GM12878 (cell line): ENCODE data around the gene MAD1L1. TPM values are rescaled to one million over a fixed set of nuclear protein-coding genes. Genes with fewer than 3 reads are reported as not detected.

Experiments
- ATAC-seq: fragments of 200-7000 bp; cut with Tn5 transposase; 3 replicates; pipeline ENCODE4 v1.9.1; 2020; ENCODE audit warnings: mild to moderate bottlenecking, moderate library complexity
- BruUV-seq: library from RNA; stranded (reverse); fragments of 400-500 nt; replicated peaks from 2 replicates; lab custom pipeline; 2021; lab: Mats Ljungman, UMichigan
- CTCF ChIA-PET: fragments of 300-600 bp; sonication (Branson Sonifier 250); formaldehyde crosslinking; extraction: SDS; loops from one replicate; lab custom pipeline; 2021; ENCODE audit warnings: inconsistent platforms; lab: Yijun Ruan, JAX
- POLR2A ChIA-PET: fragments of 350-600 bp; formaldehyde crosslinking; extraction: SDS; loops from one replicate; lab custom pipeline; 2021; ENCODE audit warnings: inconsistent platforms; lab: Charles Lee
- RAD21 ChIA-PET: fragments of 300-600 bp; sonication (Branson Sonifier 250); formaldehyde crosslinking; loops from one replicate; lab custom pipeline; 2023; ENCODE audit warnings: antibody characterized with exemption; ENCODE audit not compliant: unreplicated experiment; lab: Charles Lee
- SMC1A ChIA-PET: fragments of 300-600 bp; sonication (Branson Sonifier 250); formaldehyde crosslinking; loops from one replicate; lab custom pipeline; 2023; ENCODE audit not compliant: unreplicated experiment, uncharacterized antibody; lab: Charles Lee
- DNase-seq: peaks from one replicate; pipeline ENCODE4 v3.0.0-alpha.2; 2011; ENCODE audit warnings: low read depth, low spot score
- FAIRE-seq: peaks from 3 replicates; lab custom pipeline; 2011; peaks lifted over from hg19 to GRCh38; lab: Jason Lieb, UNC
- H2AFZ ChIP-seq: 2 replicates; pipeline ENCODE4 v1.6.0; 2011; ENCODE audit warnings: low read depth, low read length, control low read depth; ENCODE audit not compliant: control insufficient read depth
- H3K27ac ChIP-seq: 2 replicates; pipeline ENCODE4 v1.5.1; 2011; ENCODE audit warnings: control low read depth; ENCODE audit not compliant: control insufficient read depth, insufficient read depth
- H3K27me3 ChIP-seq, 2 experiments: replicated peaks in 1 of 2; 2 replicates each; pipeline versions ENCODE4 v1.6.0 to v1.6.1; 2011; ENCODE audit warnings: low read length in 1 of 2; ENCODE audit not compliant: control insufficient read depth in 2 of 2, insufficient read depth in 2 of 2
- H3K36me3 ChIP-seq, 2 experiments: 2 replicates each; pipeline ENCODE4 v1.5.1; 2011; ENCODE audit warnings: low read length in 1 of 2; ENCODE audit not compliant: control insufficient read depth in 2 of 2, insufficient read depth in 2 of 2
- H3K4me1 ChIP-seq: 2 replicates; pipeline ENCODE4 v1.6.1; 2011; ENCODE audit warnings: mild to moderate bottlenecking, low read length, moderate library complexity, mixed read lengths; ENCODE audit not compliant: control insufficient read depth, insufficient read depth
- H3K4me2 ChIP-seq: 2 replicates; pipeline ENCODE4 v1.6.0; 2011; ENCODE audit warnings: control low read depth; ENCODE audit not compliant: control insufficient read depth, insufficient read depth
- H3K4me3 ChIP-seq: fragments of 200-600 bp; sonication (generic); 2 replicates; pipeline ENCODE4 v1.5.1; 2016
- H3K79me2 ChIP-seq: 2 replicates; pipeline ENCODE4 v1.6.0; 2011; ENCODE audit warnings: low read length; ENCODE audit not compliant: control insufficient read depth, insufficient read depth
- H3K9ac ChIP-seq: 2 replicates; pipeline ENCODE4 v1.8.0; 2011; ENCODE audit warnings: low read length, control low read depth, mixed read lengths; ENCODE audit not compliant: control insufficient read depth, insufficient read depth
- H3K9me3 ChIP-seq: replicated peaks from 3 replicates; pipeline ENCODE4 v1.5.1; 2011; ENCODE audit warnings: mild to moderate bottlenecking, low read length; ENCODE audit not compliant: control insufficient read depth, insufficient read depth
- H4K20me1 ChIP-seq: 2 replicates; pipeline ENCODE4 v1.6.0; 2011; ENCODE audit not compliant: control insufficient read depth, insufficient read depth
- ATF7 ChIP-seq: fragments of 450-650 bp; IDR thresholded peaks from 2 replicates; pipeline ENCODE4 v1.6.1; 2016; ENCODE audit warnings: low read depth, mild to moderate bottlenecking
- BCL11A ChIP-seq: IDR thresholded peaks from 2 replicates; pipeline ENCODE4 v1.6.1; 2011; ENCODE audit warnings: low read depth, low read length
- BCL3 ChIP-seq: IDR thresholded peaks from 2 replicates; pipeline ENCODE4 v1.6.1; 2011; ENCODE audit warnings: borderline replicate concordance, low read depth, mild to moderate bottlenecking, moderate library complexity, low read length; ENCODE audit not compliant: insufficient read depth, poor library complexity, severe bottlenecking
- BMI1 ChIP-seq: fragments of 450-650 bp; IDR thresholded peaks from 2 replicates; pipeline ENCODE4 v1.6.1; 2016; ENCODE audit warnings: mild to moderate bottlenecking, moderate library complexity, borderline replicate concordance
- CBX3 ChIP-seq: fragments of 200-600 bp; sonication (generic); IDR thresholded peaks from 2 replicates; pipeline ENCODE4 v1.6.1; 2016; ENCODE audit warnings: low read depth, borderline replicate concordance
- FOXK2 ChIP-seq: fragments of 450-650 bp; IDR thresholded peaks from 2 replicates; pipeline ENCODE4 v1.6.1; 2017; ENCODE audit warnings: mild to moderate bottlenecking, moderate library complexity
- GATAD2B ChIP-seq: fragments of 450-650 bp; conservative IDR thresholded peaks from 2 replicates; pipeline ENCODE4 v1.6.1; 2017; ENCODE audit warnings: low read depth, mild to moderate bottlenecking, moderate library complexity
- HSF1 ChIP-seq: fragments of 150-350 bp; IDR thresholded peaks from 2 replicates; pipeline ENCODE4 v1.6.1; 2014; ENCODE audit warnings: mild to moderate bottlenecking, low read depth, low read length
- MTA2 ChIP-seq: fragments of 450-650 bp; IDR thresholded peaks from 2 replicates; pipeline ENCODE4 v1.6.1; 2016; ENCODE audit warnings: low read depth, mild to moderate bottlenecking, moderate library complexity
- MXI1 ChIP-seq: fragments of 150-350 bp; IDR thresholded peaks from 2 replicates; pipeline ENCODE4 v1.6.1; 2011; ENCODE audit warnings: low read depth, mild to moderate bottlenecking, inconsistent platforms, low read length, improper control_type of control experiment
- SMC3 ChIP-seq: IDR thresholded peaks from 2 replicates; pipeline ENCODE4 v1.6.1; 2011; ENCODE audit warnings: low read length, improper control_type of control experiment, borderline replicate concordance
- SRF ChIP-seq, 2 experiments: IDR thresholded peaks; 2 replicates each; pipeline ENCODE4 v1.6.1; 2011; ENCODE audit warnings: low read depth in 2 of 2, low read length in 2 of 2, mild to moderate bottlenecking in 1 of 2, moderate library complexity in 1 of 2
- SUPT20H ChIP-seq: IDR thresholded peaks from 2 replicates; pipeline ENCODE4 v1.6.1; 2011; ENCODE audit warnings: low read depth, mild to moderate bottlenecking, low read length, moderate library complexity, borderline replicate concordance; ENCODE audit not compliant: control insufficient read depth
- TAF1 ChIP-seq: IDR thresholded peaks from 2 replicates; pipeline ENCODE4 v1.6.1; 2011; ENCODE audit warnings: mild to moderate bottlenecking, low read depth, low read length, borderline replicate concordance
- TARDBP ChIP-seq: IDR thresholded peaks from 2 replicates; pipeline ENCODE4 v1.6.1; 2016; ENCODE audit warnings: borderline replicate concordance
- ZNF207 ChIP-seq: fragments of 450-650 bp; IDR thresholded peaks from 2 replicates; pipeline ENCODE4 v1.6.1; 2014; ENCODE audit warnings: antibody characterized with exemption, mild to moderate bottlenecking, borderline replicate concordance
- WGBS: methylation state at CpG from one replicate; pipeline ENCODE4 v1.1.6; 2016; ENCODE audit warnings: low lambda C conversion rate; ENCODE audit not compliant: insufficient replicate concordance, insufficient coverage; ENCODE audit errors: missing lambda C conversion rate; 5-methylcytosine and 5-hydroxymethylcytosine counted together
- in situ Hi-C: fragments of 300-500 bp; cut with MboI; formaldehyde crosslinking; loops from 9 replicates; pipeline ENCODE4 v1.14.3; 2018; ENCODE audit warnings: mixed read lengths
- intact Hi-C: fragments of 100-400 bp; cut with micrococcal nuclease; formaldehyde crosslinking; loops from one replicate; pipeline ENCODE4 v1.14.2; 2022; ENCODE audit not compliant: unreplicated experiment
- polyA plus RNA-seq, 11 experiments: library from polyadenylated mRNA; depleted of rRNA in 4 of 11; unstranded in 6 of 11; stranded (reverse) in 5 of 11; fragments of >200 nt; fragmentation: Nextera tagmentation in 4 of 11; fragmentation: Illumina TruSeq in 1 of 11; extraction: Ambion mirVana in 4 of 11; extraction: Trizol in 1 of 11; gene quantifications; 1 replicate in 1 of 11; 2 replicates in 10 of 11; pipeline versions ENCODE4 v1.2.1 to v1.2.3, GENCODE V29; 2011 to 2016; ENCODE audit warnings: inconsistent platforms in 2 of 11, missing spikeins in 2 of 11, low read depth in 1 of 11
- total RNA-seq, 4 experiments: library from RNA; depleted of rRNA in 3 of 4; stranded (reverse); fragments of >200 nt in 3 of 4; fragmentation: Illumina TruSeq in 1 of 4; extraction: Trizol in 1 of 4; gene quantifications; 2 replicates each; pipeline versions ENCODE4 v1.2.1 to v1.2.3, GENCODE V29; 2013 to 2021
- TF ChIP-seq, protein P1 (sequence below): fragments of 450-650 bp; formaldehyde crosslinking; IDR thresholded peaks from 2 replicates; pipeline ENCODE4 v1.4.0; 2022; ENCODE audit warnings: mild to moderate bottlenecking, moderate library complexity

The MAD1L1 gene
- total and polyA plus RNA-seq, 10 of the 15 experiments (the other 5 are each of a cell fraction or from before 2014, with no cell fraction given): 2.2 to 76.8 (median 38.3) TPM

DNA sequence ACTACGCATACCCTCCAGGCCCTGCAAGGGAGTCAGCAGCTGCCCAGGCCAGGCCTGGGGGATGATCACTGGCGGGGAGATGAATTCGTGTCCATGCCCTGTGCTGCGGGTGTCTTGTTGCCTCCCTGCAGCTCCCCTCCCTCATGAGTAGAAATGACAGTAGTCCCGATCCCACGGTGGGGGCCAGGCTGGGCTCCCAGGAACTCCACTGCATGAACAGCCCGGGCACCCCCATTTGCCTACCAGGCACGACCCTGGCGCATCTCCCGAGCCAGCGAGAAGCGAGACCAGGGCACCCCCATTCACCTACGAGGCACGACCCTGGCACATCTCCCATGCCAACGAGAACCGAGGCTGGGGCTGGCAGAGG is 316.2 kb downstream of the MAD1L1 start:
- H2AFZ ChIP-seq: no peak overlapping the region
- ATAC-seq (no peak), DNase-seq (no peak), FAIRE-seq (no peak)
- H4K20me1 ChIP-seq: no peaks in the 10 kb centered on the region
- H3K27me3 ChIP-seq: no peaks in the 10 kb centered on the region
- H3K4me3 ChIP-seq: no peak overlapping the region
- BruUV-seq: no TSS peak
- no peaks in the 10 kb centered on the region for H3K9me3 ChIP-seq
- in situ Hi-C loops (no loop called here), intact Hi-C loops (no loop called here)
- ChIA-PET CTCF (no interaction called here), RAD21 (no interaction called here), SMC1A (no interaction called here), POLR2A (no interaction called here)
- no peaks in the 10 kb centered on the region for H3K79me2 ChIP-seq
- peaks cover 14% of the 10 kb centered on the region for H3K4me1 ChIP-seq
- H3K27ac ChIP-seq: no peak overlapping the region
- H3K36me3 ChIP-seq: no peaks in the 10 kb centered on the region; a peak in 3 of 4 replicates
- H3K4me2 ChIP-seq: no peak overlapping the region
- 91% methylated on average over 16 of the region's 16 CpGs for WGBS
- H3K9ac ChIP-seq: no peak overlapping the region
- TF ChIP-seq TAF1 (no peak), ZNF207 (no peak), SRF (IDR thresholded peaks at IDR 0.05; ENCODE audit: low read depth in 2 of 2, low read length in 2 of 2) (no peak), BCL3 (no peak), MXI1 (no peak), TARDBP (no peak), BCL11A (no peak), HSF1 (no peak), SUPT20H (no peak), ATF7 (no peak), MTA2 (no peak), BMI1 (no peak), FOXK2 (no peak), GATAD2B (no peak), CBX3 (no peak), SMC3 (no peak)
- TF ChIP-seq, protein P1, sequence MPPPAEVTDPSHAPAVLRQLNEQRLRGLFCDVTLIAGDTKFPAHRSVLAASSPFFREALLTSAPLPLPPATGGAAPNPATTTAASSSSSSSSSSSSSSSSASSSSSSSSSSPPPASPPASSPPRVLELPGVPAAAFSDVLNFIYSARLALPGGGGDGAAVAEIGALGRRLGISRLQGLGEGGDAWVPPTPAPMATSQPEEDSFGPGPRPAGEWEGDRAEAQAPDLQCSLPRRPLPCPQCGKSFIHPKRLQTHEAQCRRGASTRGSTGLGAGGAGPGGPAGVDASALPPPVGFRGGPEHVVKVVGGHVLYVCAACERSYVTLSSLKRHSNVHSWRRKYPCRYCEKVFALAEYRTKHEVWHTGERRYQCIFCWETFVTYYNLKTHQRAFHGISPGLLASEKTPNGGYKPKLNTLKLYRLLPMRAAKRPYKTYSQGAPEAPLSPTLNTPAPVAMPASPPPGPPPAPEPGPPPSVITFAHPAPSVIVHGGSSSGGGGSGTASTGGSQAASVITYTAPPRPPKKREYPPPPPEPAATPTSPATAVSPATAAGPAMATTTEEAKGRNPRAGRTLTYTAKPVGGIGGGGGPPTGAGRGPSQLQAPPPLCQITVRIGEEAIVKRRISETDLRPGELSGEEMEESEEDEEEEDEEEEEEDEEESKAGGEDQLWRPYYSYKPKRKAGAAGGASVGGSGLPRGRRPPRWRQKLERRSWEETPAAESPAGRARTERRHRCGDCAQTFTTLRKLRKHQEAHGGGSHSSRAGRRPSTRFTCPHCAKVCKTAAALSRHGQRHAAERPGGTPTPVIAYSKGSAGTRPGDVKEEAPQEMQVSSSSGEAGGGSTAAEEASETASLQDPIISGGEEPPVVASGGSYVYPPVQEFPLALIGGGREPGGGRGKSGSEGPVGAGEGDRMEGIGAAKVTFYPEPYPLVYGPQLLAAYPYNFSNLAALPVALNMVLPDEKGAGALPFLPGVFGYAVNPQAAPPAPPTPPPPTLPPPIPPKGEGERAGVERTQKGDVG (CRISPR knock-in tag): no peak
